Peyer's patch (tissue), 4 donors: ENCODE data around the gene HTR2C.

ENCODE experiments used
- CTCF ChIP-seq, 6 experiments: fragments of 450-650 bp in 4 of 6; fragments of 200-600 bp in 2 of 6; sonication (generic) in 1 of 6; IDR thresholded peaks; one replicate each; pipeline ENCODE4 v1.5.1; 2017 to 2019; ENCODE audit warnings: antibody characterized with exemption in 6 of 6, mild to moderate bottlenecking in 3 of 6, moderate library complexity in 1 of 6
- POLR2A ChIP-seq, 2 donors: fragments of 450-650 bp; IDR thresholded peaks; one replicate each; pipeline ENCODE4 v1.5.1; 2017; ENCODE audit warnings: antibody characterized with exemption in 2 of 2, mild to moderate bottlenecking in 2 of 2, moderate library complexity in 2 of 2

- TF ChIP-seq CTCF (IDR thresholded peaks at IDR 0.05) (no peak), POLR2A (IDR thresholded peaks at IDR 0.05) (no peak)
Observed at GRCh38 chrX:114599305-114599704, 15.4 kb downstream of the HTR2C start.
